Hematopoietic multipotent progenitor cell treated with erythropoietin and hydrocortisone succinate and interleukin-3 and kit ligand, for 6 days (in vitro differentiated cells): ENCODE data around the gene EPHA2.
"Not testable (repeated sequence)": the region's sequence is repeated elsewhere in the genome, so short reads cannot be mapped to it uniquely, and the experiment has no call there.

ENCODE experiments used
- DNase-seq: peaks from one replicate; pipeline ENCODE4 v3.0.0-alpha.2; 2015

Gene EPHA2

DNA sequence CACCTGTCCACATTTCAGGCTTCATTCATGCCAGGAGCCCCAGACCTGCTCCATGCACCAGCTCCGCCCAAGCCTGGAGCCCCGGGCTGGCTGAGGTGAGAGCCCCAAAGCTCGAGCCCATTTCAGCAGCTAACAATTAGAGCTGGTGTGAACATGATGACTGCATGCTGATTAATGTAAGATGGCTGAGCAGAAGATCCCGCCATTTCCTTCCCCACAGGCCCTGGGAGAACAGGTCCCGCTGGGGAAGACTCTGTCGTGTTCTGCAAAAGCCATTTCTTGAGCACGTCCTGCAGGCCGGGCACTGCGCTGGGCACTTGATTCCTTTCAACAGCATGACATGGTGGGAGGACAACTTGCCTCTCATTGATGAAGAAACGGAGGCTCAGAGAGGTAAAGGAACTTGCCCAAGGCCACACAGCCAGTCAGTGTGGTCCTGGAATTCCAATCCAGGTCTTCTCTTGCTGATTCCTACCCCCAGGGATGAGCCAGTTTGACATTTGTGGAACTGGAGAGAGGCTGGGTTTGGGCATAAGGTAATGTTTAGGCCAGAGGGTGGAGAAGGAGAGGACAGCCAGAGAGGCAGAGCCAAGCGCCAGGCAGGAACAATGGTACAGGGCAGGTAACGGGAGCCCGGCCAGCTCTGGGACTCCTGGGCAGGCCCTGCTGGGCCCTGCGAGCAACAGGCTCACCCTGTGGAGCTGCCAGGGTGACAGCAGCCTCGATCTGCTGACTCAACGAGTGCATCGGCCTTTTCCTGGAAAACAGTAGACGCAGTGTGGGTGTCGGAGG, 28.1 kb upstream of the EPHA2 start:
- no peak for DNase-seq

- DNase-seq, result no peak
Measured at GRCh38 chr1:16183179-16183578, 27.3 kb upstream of the EPHA2 start.

DNA sequence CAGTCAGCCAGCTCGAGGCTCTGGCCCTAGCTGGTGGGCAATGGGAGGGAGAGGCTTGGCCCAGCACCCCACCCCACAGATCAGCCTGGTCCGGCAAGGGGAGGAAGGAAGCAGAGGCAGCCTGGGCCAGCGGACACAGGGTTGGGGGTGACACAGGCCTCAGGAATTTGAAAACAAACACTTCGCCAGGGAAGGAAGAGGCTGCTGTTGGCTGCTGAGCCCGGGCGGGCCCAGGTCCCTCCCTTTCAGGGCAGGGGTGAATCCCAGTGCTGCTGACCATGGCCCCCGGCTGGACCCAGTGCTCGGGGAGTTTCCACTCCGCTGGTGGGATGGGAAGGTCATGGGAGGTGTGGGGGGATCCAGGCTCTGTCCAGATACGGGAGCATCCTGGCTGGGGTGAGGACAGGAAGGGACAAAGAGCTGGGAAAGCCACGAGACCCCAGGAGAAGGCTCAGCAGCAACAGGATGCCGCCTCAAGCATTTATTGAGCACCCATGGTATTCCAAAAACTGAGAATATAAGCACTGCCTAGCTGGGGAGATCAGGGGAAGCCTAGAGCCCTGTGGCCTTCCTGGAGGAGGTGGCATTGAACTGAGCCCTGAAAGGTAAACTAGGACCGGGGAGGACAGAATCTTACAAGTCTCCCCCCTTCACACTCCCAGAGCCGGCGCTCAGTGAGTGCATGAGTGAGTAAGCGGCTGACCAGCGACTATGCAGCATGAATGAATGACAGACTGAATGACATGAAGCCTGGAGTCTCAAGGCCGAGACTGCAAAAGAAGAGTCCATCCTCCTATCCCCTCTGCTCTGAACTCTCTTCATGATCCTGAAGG, 26.2 kb upstream of the EPHA2 start:
- no peak for DNase-seq

GRCh38 chr1:16180291-16180824, 24.5 kb upstream of the EPHA2 start:
- DNase-seq, result no peak

DNA sequence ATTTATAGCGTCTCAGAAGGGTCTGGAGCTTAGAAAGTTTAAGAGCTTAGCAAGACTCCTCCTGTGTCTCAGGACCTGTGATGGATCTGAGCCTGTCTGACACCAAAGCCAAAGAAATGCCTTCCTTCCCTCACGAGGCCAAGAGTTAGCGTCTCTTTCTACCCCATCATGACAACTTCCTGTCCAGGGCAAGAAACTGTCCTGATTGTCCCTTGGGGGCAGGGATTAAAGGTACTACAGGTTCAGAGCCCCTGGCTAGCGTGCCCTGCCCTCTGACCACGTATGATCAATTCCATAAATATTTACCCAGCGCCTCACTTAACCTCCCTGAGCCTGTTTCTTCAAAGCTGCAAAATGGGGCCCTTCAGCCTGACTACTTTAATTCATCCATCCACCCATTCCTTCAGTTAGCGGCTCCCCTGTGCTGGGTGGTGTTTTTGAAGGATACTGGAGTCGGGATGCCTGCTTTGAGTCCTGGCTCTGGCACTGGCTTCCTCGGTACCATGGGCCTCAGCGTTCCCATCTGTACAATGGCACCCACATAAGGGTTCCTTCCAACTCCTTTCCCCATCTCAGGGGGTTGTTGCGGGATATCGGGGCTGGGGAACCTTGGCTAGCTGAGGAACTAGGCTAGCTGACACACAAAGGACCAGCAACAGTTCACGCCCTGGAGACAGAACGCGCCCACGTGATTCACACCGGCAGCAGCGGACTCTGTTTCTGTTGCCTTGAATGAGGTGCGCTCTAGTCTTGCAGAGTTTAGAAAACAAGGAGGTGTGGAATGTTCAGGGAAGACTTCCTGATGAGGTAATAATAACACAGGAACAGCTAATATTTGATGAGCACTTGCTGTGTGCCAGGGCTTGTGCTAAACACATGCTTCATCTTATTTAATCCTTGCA, 23.0 kb upstream of the EPHA2 start:
- DNase-seq, result no peak

- no peak for DNase-seq
Measured at GRCh38 chr1:16177306-16177705, 21.4 kb upstream of the EPHA2 start.

DNA sequence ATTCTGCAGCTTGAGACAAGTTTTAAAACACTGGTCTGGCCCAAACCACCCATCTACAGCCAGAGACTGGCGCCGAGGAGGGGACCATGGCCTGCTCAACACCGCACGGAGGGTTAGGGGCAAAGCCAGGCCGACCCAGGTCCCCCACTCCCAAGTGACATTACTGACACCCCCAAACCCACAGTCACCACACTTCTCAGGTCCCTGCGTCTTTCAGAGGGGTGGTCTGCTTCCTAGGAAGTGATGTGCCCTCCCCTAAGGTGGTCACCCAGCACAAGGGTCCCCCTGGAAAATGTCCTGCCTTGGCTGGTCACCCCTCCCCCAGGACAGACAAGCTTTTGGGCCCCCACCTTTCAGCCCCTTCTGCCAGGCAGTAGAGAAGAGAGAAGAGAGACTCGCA, 20.8 kb upstream of the EPHA2 start:
- DNase-seq, result no peak

DNA sequence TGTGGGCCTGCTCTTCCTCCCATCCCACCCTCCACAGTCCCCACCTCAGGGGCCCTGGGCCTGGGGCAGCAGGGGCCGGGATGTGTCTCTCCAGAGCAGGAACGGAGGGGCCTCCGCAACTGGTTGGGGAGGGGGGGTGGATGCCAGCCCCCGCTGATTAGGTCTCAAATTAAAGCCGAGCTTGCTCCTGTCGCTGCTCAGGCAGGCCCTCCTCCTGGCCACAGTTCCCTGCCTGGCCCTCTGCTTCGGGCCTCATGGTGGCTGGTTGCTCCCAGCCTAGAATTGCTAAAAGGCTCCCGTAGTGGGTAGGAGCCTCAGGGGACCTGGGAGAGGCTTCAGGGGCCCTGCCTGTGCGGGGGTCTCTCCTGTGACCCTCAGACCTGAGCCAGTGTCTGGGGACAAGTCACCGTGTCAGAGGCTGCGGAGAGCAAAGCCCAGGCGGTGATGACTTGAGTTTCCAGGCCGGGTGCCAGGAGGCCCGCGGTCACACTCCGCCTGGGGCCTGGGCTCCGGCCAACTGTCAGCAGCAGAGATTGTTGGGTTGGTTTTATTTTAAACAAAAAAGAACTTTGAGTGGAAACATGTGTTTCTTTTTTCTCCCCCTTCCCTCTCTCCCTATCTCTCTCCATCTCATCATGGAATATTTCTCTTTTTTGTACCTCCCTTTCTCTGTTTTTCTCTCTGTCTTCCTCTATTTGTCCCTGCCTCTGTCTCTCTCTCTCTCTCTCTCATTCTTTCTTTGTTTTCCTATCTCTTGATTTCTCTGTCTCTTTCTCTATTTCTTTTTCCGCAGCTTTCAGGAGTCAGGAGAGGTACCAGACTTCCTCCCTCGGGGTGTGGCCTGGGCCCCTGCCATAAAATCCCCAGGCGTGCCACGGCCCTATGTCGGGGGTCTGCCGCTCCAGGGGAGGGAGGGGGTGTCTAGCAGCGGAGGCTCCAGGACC, 20.0 kb upstream of the EPHA2 start:
- peak; percentile 83 for DNase-seq

DNA sequence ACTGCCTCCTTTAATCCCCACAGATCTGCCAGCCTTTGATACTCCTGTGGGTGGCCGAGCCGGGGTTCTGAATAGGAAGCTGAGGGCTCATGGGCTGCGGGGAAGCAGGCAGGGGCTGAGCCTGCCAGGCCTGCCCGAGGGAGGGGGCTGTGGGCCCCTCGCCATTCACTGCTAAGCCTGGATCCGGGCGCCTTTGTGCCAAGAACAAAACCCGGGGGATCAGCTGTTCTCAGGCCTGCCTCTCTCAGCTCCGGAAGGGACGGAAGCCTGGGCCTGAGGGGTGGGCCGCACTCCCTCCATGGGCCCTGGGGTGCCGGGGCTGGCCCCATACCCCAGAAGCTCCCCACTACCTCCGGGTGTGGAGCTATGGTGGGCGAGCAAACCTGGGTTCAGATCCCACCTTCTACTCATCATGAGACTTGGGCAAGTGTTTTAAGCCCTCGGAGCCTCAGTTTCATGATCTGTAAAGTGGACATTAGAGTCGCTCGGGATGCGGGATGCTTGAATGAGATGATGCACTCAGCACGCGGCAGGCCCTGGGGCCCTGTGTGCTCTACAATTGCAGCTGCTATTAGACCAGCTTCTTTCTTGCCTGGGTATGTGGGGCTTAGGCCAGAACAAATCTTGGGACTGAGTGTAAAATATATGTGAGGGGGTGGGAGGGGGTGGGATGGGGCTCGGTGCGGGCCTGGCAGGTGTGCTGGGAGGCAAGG, 19.2 kb upstream of the EPHA2 start:
- no peak for DNase-seq

GRCh38 chr1:16174261-16174868, 18.5 kb upstream of the EPHA2 start:
- DNase-seq, result no peak

- DNase-seq, result no peak
Measured at GRCh38 chr1:16173447-16174260, 17.8 kb upstream of the EPHA2 start.

DNA sequence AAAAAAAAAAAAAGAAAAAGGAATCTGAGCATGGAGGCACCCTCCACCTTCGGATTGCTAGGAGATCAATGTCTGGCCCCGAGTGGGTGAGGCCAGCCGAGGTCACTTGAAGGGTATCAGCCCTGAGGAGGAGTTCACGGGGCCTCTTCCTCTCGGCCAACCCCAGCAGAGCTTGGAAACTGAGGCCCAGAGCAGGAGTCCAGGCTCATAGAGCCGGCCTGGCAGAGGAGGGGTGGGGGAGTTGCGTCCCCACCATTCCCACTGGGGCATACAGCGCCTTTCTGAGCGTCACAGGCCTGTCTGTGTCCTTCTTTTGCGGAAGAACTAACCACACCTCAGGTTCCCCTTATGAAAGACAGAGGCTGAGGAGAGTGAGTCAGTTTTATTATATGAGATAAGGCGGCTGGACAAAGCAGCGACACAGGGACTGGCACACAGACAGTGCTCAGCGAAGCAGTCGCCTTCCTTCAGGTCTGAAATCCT, 17.1 kb upstream of the EPHA2 start:
- DNase-seq, result peak; percentile 87

- no peak for DNase-seq
Measured at GRCh38 chr1:16172218-16172830, 16.5 kb upstream of the EPHA2 start.

DNA sequence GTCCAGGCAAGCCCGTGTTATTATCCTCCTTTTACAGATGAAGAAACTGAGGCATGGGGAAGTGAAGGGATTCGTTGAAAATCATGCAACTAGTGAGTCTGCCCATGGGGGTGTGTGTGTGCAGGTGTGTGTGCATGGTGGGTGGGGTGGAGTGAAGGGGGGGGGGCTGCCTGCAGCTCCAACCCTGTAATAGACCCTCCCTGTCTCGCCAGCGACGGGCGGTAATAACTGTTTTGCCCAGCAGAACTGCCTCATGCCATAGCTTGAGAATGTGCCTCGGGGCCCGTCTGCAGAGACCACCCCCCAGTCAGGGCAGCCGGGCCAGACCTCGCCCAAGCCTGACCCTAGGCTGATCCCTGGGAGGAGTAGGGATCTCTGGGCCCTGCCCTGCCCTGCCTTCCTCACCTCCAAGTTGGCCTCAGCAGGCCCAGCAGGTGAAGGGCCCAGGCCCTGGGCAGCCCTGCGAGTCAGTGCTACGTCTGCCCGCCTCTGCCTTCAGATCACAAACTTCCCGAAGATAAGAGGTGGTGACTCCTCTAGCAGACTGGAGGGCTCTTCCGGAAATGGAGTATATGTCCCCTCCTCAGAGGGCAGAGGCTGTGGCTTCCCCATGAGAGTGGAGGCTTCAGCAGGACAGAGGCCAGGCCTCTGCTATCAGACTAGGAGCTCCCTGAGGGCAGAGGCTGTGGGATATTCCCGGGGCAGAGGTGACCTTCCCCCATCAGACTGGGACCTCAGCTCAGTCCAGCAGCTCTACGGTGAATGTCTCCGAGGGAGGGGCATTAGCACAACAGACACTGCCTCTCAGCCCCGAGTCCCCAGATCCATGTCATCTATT, 15.7 kb upstream of the EPHA2 start:
- no peak for DNase-seq

DNA sequence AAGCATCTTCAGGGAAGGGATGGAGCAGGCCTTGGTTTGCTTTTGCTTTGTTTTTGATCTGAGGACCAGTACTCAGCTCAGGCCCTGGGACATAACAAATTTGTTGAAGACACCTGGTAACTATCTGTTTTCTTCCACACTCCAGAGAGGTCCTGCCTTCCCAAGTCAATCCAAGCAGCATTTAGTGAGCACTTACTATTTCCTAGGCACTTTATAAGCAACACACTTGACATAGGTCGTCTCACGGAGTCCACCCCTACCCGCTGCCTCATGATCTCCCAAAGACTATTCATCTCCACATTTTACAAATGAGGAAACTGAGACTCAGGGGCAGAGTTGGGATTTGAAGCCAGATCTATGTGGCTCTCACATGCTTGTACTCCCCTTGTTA, 14.4 kb upstream of the EPHA2 start:
- DNase-seq, result no peak

GRCh38 chr1:16168622-16169360, 12.9 kb upstream of the EPHA2 start:
- DNase-seq, result no peak

GRCh38 chr1:16168144-16168495, 12.3 kb upstream of the EPHA2 start:
- not testable (repeated sequence) for DNase-seq
